GM19351 (cell line): ENCODE results near the gene GTF2H4.
"Not testable (repeated sequence)": the region's sequence is repeated elsewhere in the genome, so short reads cannot be mapped to it uniquely, and the experiment has no call there.

Source experiments
- ATAC-seq: cut with Tn5 transposase; IDR thresholded peaks from one replicate; pipeline ENCODE4 v1.9.1; 2021; ENCODE audit warnings: mild to moderate bottlenecking, moderate library complexity; ENCODE audit not compliant: unreplicated experiment

The GTF2H4 gene

DNA sequence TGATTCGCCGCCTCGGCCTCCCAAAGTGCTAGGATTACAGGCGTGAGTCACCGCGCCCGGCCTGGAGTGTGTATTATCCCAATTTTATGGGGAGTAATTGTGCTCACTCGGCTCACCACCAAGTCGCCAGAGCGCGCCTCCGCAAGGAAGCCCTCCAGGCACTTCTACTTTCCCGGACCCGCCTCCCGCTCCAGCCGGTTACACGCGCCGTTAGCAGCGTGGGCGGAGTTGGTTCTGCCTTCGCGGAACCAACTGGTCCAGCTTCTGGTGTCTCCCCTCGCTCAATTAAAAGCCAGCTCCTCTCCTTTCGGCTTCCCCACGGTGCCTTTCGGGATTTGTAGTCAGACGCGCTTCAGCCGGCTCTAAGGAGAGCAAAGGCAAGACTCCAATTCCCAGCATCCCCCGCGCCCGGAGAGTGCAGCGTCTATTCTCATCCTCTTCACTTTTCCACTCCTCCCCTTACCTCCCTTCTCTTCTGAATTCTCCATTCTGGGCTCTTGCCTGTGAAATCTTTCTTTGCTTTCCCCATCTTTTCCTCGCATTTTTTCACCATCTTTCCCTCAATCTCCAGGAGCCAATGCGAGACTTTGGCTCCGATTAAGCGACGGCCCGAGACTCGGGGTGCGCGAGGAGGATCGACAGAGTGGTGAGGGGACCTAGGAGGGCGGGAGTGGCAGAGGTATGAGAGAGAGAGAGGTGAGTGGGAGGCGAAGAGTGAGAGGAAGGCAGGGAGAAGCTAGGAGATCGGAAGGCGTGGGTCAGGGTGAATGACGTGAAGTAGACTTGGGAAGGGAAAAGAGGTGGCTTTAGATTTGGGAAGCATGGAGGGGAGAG, at the start of gene GTF2H4:
TSS of gene GTF2H4 (plus strand) at position 450 of the 834 bp plus-strand sequence.
- ATAC-seq = peak; percentile 95

DNA sequence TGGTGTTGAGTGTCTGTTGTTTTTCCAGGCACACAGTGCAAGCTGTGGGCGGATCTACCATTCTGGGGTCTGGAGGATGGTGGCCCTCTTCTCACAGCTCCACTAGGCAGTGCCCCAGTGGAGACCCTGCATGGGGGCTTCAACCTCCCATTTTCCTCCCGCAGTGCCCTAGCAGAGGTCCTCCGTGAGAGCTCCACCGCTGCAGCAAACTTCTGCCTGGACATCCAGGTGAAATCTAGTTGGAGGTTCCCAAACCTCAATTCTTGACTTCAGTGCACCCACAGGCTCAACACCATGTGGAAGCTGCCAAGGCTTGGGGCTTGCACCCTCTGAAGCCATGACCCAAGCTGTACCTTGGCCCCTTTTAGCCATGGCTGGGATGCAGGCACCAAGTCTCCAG, 48.3 kb upstream of the GTF2H4 start:
- not testable (repeated sequence) for ATAC-seq

GRCh38 chr6:30861257-30862048, 46.6 kb upstream of the GTF2H4 start:
- ATAC-seq = no peak

- no peak for ATAC-seq
Measured at GRCh38 chr6:30862156-30862875, 45.7 kb upstream of the GTF2H4 start.

GRCh38 chr6:30864325-30864724, 43.7 kb upstream of the GTF2H4 start:
- no peak for ATAC-seq

GRCh38 chr6:30869241-30869749, 38.7 kb upstream of the GTF2H4 start:
- not testable (repeated sequence) for ATAC-seq

- no peak for ATAC-seq
Measured at GRCh38 chr6:30870546-30870945, 37.5 kb upstream of the GTF2H4 start.

DNA sequence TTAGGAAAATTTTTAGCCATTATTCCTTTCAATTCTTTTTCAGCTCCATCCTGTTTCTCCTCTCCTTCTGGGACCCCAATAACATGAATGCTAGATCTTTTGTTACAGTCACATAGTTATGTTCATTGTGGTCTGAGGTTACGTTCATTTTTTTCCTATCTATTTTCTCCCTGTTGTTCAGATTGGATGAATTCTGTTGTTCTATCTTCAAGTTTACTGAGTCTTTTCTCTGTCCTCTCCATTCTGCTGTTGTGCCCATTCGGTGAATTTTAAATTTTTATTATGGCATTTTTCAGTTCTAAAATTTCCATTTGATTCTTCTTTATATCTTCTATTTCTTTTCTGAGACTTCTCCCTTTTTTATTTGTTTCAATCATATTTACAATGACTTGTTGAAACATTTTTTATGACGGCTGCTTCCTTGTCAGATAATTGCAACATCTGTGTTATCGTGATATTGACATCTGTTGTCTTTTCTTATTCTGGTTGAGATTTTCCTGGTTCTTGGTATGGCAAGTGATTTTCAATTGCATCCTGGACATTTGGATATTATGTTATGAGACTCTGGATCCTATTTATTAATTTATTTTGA, 36.3 kb upstream of the GTF2H4 start:
- ATAC-seq = no peak

GRCh38 chr6:30873137-30873640, 34.8 kb upstream of the GTF2H4 start:
- ATAC-seq = no peak

GRCh38 chr6:30873795-30874194, 34.2 kb upstream of the GTF2H4 start:
- not testable (repeated sequence) for ATAC-seq

- no peak for ATAC-seq
Measured at GRCh38 chr6:30875244-30876038, 32.6 kb upstream of the GTF2H4 start.

DNA sequence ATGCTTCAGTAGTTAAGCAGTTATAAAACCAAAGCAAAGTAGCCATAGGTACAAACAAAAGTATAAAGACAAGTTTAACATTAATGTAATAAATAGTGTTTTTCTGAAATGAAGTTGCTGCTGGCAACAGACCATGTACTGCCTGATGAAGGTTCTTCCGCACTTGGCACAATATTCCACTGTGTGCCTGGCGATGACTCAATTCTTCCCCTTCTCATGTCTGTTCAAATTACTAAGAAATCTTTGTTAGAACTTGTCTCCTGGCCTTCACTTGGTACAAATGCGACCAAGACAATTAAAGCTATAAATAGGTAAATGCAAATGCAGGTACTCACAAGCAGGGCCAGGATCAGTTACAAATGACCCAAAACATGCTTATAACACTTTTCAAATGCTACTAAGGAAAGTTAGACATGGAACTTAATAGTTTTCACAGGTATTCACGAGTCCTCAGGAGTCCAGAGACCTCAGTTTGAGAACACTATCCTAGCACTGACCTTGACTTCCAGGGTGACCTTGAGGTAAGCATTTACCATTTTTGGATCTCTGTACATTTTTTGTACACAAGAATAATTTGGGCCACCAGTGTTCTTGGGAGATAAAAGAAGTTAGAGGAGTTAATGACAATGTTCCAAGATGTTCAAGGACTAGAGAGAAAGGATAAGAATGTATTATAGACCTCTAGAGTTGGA, 31.8 kb upstream of the GTF2H4 start:
- ATAC-seq = no peak

GRCh38 chr6:30877419-30878262, 30.4 kb upstream of the GTF2H4 start:
- ATAC-seq = no peak

DNA sequence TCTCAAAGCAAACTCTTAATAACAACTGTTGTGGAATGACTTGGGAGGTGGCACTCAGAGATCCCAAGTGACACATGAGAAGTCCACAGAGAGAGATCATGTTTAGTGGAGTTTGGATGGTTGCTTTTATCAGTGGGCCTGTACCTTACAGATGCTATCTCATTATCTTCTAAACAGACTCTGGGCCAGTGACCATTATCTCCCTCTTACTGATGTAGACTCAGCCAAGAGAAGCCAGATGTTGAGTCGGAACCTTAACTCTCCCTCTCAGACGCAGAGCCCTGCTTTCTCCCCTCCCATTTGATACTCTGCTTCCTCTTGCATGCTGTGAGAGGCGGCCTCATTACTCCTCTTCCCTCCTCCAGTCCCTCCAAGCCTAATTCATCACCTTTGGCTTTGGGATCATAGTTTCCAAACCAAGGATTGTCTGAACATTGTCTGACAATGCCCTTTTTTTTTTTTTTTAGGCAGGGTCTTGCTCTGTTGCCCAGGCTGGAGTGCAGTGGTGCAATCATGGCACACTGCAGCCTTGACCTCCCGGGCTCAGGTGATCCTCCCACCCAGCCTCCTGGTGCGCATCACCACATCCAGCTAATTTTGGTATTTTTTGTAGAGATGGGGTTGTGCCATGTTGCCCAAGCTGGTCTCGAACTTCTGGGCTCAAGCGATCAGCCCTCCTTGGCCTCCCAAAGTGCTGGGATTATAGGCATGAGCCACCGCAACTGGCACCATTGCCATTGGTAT, 28.2 kb upstream of the GTF2H4 start:
- no peak for ATAC-seq

GRCh38 chr6:30880698-30881252, 27.2 kb upstream of the GTF2H4 start:
- ATAC-seq = no peak

GRCh38 chr6:30881392-30882203, 26.4 kb upstream of the GTF2H4 start:
- ATAC-seq = no peak
